Sigmoid colon (tissue), 4 donors: ENCODE results near the gene HPX.

Experiments used
- EP300 ChIP-seq, 4 donors: sonication (generic); formaldehyde crosslinking; IDR thresholded peaks; one replicate each; pipeline ENCODE4 v1.6.1; 2017; ENCODE audit warnings: antibody characterized with exemption in 4 of 4
- POLR2A ChIP-seq, 2 donors: fragments of 450-650 bp; IDR thresholded peaks; one replicate each; pipeline ENCODE4 v1.6.1; 2016; ENCODE audit warnings: antibody characterized with exemption in 2 of 2, mild to moderate bottlenecking in 2 of 2, moderate library complexity in 2 of 2
- POLR2AphosphoS5 ChIP-seq, 4 donors: sonication (generic); formaldehyde crosslinking; IDR thresholded peaks; one replicate each; pipeline ENCODE4 v1.6.1; 2017; ENCODE audit warnings: antibody characterized with exemption in 4 of 4
- TF ChIP-seq, protein P1 (sequence below), 4 experiments: fragments of 450-650 bp in 3 of 4; fragments of 200-600 bp in 1 of 4; IDR thresholded peaks; one replicate each; pipeline ENCODE4 v1.5.1; 2016 to 2019; ENCODE audit warnings: antibody characterized with exemption in 4 of 4, mild to moderate bottlenecking in 3 of 4, moderate library complexity in 2 of 4

DNA sequence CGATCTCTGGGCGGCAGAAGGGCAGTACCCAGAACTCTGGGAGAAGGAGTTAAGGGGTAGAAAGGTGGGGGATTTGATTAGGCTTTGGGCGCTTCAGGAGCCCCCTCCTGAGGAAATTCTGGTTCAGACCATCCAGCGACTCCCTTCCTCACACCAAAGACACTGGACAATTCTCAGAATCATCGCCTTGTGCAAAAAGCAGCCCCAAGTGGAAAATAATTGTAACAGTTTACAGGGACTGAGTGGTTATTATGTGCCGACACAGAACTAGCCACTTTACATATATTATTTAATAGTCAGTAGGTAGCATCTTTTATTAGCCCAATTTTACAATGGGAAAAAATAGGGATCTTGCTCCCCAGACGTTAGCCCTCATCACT lies 33.6 kb upstream of the HPX start:
- TF ChIP-seq POLR2A (IDR thresholded peaks at IDR 0.05): no peak
- TF ChIP-seq, protein P1, sequence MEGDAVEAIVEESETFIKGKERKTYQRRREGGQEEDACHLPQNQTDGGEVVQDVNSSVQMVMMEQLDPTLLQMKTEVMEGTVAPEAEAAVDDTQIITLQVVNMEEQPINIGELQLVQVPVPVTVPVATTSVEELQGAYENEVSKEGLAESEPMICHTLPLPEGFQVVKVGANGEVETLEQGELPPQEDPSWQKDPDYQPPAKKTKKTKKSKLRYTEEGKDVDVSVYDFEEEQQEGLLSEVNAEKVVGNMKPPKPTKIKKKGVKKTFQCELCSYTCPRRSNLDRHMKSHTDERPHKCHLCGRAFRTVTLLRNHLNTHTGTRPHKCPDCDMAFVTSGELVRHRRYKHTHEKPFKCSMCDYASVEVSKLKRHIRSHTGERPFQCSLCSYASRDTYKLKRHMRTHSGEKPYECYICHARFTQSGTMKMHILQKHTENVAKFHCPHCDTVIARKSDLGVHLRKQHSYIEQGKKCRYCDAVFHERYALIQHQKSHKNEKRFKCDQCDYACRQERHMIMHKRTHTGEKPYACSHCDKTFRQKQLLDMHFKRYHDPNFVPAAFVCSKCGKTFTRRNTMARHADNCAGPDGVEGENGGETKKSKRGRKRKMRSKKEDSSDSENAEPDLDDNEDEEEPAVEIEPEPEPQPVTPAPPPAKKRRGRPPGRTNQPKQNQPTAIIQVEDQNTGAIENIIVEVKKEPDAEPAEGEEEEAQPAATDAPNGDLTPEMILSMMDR (IDR thresholded peaks at IDR 0.05): no peak
- no peak for TF ChIP-seq POLR2AphosphoS5 (IDR thresholded peaks at IDR 0.05)
- TF ChIP-seq EP300 (IDR thresholded peaks at IDR 0.05): no peak
